AG04450 (cell line): Measurements from ENCODE around the gene SCP2. TPM values are rescaled to one million over a fixed set of nuclear protein-coding genes. Genes with fewer than 3 reads are reported as not detected.
A peak's percentile ranks its signal among the peaks of the same experiment; 100 is the strongest.
"Not testable (repeated sequence)": the region's sequence is repeated elsewhere in the genome, so short reads cannot be mapped to it uniquely, and the experiment has no call there.

ENCODE experiments used
- CTCF ChIA-PET: fragments of 300-600, 350-600 bp; formaldehyde crosslinking; extraction: SDS; loops from one replicate; lab custom pipeline; 2022; ENCODE audit warnings: antibody characterized with exemption, inconsistent platforms; lab: Charles Lee
- POLR2A ChIA-PET: fragments of 350-600 bp; formaldehyde crosslinking; extraction: SDS; loops from one replicate; lab custom pipeline; 2021; ENCODE audit warnings: antibody characterized with exemption, inconsistent platforms; lab: Yijun Ruan, JAX
- DNase-seq: peaks from one replicate; pipeline ENCODE4 v3.0.0-alpha.2; 2011; ENCODE audit warnings: low read depth, low spot score
- H3K27ac ChIP-seq: one replicate; pipeline ENCODE4 v1.5.1; 2012; ENCODE audit warnings: low read depth, low read length, control low read depth
- H3K27me3 ChIP-seq: one replicate; pipeline ENCODE4 v1.6.0; 2012; ENCODE audit warnings: low read length; ENCODE audit not compliant: control insufficient read depth, insufficient read depth
- H3K4me3 ChIP-seq: 2 replicates; pipeline ENCODE4 v1.5.1; 2011; ENCODE audit warnings: mild to moderate bottlenecking, low read depth, low read length, control low read depth
- H3K9me3 ChIP-seq: 2 replicates; pipeline ENCODE4 v1.5.1; 2012; ENCODE audit warnings: low read length; ENCODE audit not compliant: control insufficient read depth, insufficient read depth
- polyA plus RNA-seq: library from polyadenylated mRNA; depleted of rRNA; stranded (reverse); fragments of >200 nt; gene quantifications from 2 replicates; pipeline ENCODE4 v1.2.3, GENCODE V29; 2011
- TF ChIP-seq, protein P1 (sequence below): IDR thresholded peaks from 2 replicates; pipeline ENCODE4 v1.5.1; 2011; ENCODE audit warnings: low read depth, low read length, control low read depth, inconsistent platforms

The SCP2 gene
- polyA plus RNA-seq, 1 experiment = 278 TPM

GRCh38 chr1:52973841-52974240 lies 46.8 kb downstream of the SCP2 start:
- Histone ChIP-seq H3K9me3 (no peaks in the 10 kb centered on the region), H3K27me3 (no peaks in the 10 kb centered on the region), H3K4me3 (no peak overlapping the region), H3K27ac (no peak overlapping the region)
- no peak for DNase-seq
- POLR2A ChIA-PET = no interaction called here
- TF ChIP-seq, protein P1, sequence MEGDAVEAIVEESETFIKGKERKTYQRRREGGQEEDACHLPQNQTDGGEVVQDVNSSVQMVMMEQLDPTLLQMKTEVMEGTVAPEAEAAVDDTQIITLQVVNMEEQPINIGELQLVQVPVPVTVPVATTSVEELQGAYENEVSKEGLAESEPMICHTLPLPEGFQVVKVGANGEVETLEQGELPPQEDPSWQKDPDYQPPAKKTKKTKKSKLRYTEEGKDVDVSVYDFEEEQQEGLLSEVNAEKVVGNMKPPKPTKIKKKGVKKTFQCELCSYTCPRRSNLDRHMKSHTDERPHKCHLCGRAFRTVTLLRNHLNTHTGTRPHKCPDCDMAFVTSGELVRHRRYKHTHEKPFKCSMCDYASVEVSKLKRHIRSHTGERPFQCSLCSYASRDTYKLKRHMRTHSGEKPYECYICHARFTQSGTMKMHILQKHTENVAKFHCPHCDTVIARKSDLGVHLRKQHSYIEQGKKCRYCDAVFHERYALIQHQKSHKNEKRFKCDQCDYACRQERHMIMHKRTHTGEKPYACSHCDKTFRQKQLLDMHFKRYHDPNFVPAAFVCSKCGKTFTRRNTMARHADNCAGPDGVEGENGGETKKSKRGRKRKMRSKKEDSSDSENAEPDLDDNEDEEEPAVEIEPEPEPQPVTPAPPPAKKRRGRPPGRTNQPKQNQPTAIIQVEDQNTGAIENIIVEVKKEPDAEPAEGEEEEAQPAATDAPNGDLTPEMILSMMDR = no peak
- CTCF ChIA-PET = interaction anchor here (1.4 kb wide), 1 partner anchor 41 kb away, joined by 4 read pairs; no protein-coding TSS in a partner anchor

- TF ChIP-seq, protein P1 = no peak
- CTCF ChIA-PET = no interaction called here
- POLR2A ChIA-PET = no interaction called here
Measured at GRCh38 chr1:52976183-52977035, 49.3 kb downstream of the SCP2 start.

DNA sequence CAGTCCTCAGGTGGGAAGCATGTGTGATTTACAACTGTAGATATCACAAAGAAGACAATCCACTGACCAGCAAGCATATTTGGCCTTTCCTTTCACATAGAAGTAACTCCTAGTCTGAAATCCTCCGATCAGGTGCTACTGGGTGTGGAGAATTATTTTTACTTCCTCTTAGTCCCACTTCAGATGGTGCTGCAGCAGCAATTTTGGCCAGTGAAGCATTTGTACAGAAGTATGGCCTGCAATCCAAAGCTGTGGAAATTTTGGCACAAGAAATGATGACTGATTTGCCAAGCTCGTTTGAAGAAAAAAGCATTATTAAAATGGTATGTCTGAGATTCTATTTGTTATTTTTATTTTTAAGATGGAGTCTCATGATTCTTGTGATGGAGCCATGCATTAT lies 51.0 kb downstream of the SCP2 start:
- no peaks in the 10 kb centered on the region for H3K27me3 ChIP-seq
- H3K27ac ChIP-seq = no peak overlapping the region
- no peak for DNase-seq
- no peak overlapping the region for H3K4me3 ChIP-seq
- no peaks in the 10 kb centered on the region for H3K9me3 ChIP-seq
- TF ChIP-seq, protein P1 = no peak
- ChIA-PET CTCF (no interaction called here), POLR2A (no interaction called here)

More at GRCh38 chr1:52976183-52977035, 49.3 kb downstream of the SCP2 start:
- H3K9me3 ChIP-seq = no peaks in the 10 kb centered on the region
- no peak for DNase-seq
- H3K4me3 ChIP-seq = no peak overlapping the region
- H3K27ac ChIP-seq = no peak overlapping the region
- H3K27me3 ChIP-seq = no peaks in the 10 kb centered on the region

DNA sequence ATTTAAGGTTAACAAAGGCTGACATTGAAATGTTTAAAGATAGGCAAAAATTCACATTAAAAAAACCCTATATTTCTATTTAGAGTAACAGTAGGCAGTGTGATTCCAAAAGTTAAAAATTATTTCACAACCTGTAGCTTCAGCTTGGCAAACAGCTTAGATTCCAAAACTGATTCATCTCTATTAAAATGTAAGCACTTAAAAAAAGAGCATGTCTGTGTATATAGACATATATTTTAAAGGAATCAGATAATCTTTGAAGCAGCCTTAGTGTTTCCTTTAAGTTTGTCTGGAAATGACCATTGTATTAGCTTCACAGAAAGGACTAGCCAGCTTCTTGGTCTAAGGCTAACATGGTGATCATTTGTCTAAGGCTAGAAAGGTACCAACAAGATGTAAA lies 65.7 kb downstream of the SCP2 start:
- H3K27me3 ChIP-seq, H3K4me3 ChIP-seq, POLR2A ChIA-PET, DNase-seq, CTCF ChIA-PET, H3K9me3 ChIP-seq: not testable (repeated sequence)
- peak overlapping the region; percentile 11 for H3K27ac ChIP-seq

- DNase-seq = no peak
- H3K4me3 ChIP-seq = no peak overlapping the region
- no peaks in the 10 kb centered on the region for H3K27me3 ChIP-seq
- CTCF ChIA-PET = no interaction called here
- H3K9me3 ChIP-seq = no peaks in the 10 kb centered on the region; the same call in 1 of the 2 replicates
- TF ChIP-seq, protein P1 = no peak
- no peak overlapping the region for H3K27ac ChIP-seq
- POLR2A ChIA-PET = no interaction called here
Measured at GRCh38 chr1:52994656-52995055, 67.6 kb downstream of the SCP2 start.
